Upper lobe of right lung (tissue), 1 donor: ENCODE measurements around the gene SELENOF. TPM values are rescaled to one million over a fixed set of nuclear protein-coding genes. Genes with fewer than 3 reads are reported as not detected.

ENCODE experiments used
- ATAC-seq: fragments of 200-7000 bp; cut with Tn5 transposase; one replicate; pipeline ENCODE4 v1.9.1; 2020; ENCODE audit warnings: mild to moderate bottlenecking, moderate library complexity
- DNase-seq: peaks from one replicate; pipeline ENCODE4 v3.0.0-alpha.2; 2020
- H3K27ac ChIP-seq: fragments of 200-600 bp; one replicate; pipeline ENCODE4 v1.8.0; 2022
- H3K27me3 ChIP-seq: fragments of 200-600 bp; one replicate; pipeline ENCODE4 v1.8.0; 2022; ENCODE audit warnings: mild to moderate bottlenecking
- H3K36me3 ChIP-seq: fragments of 200-600 bp; one replicate; pipeline ENCODE4 v1.8.0; 2022
- H3K4me1 ChIP-seq: fragments of 200-600 bp; one replicate; pipeline ENCODE4 v1.8.0; 2022
- H3K4me3 ChIP-seq: fragments of 200-600 bp; one replicate; pipeline ENCODE4 v1.8.0; 2022; ENCODE audit warnings: mild to moderate bottlenecking
- H3K9me3 ChIP-seq: fragments of 200-600 bp; one replicate; pipeline ENCODE4 v1.8.0; 2022
- CTCF ChIP-seq: fragments of 200-600 bp; IDR thresholded peaks from one replicate; pipeline ENCODE4 v1.8.0; 2022; ENCODE audit warnings: antibody characterized with exemption
- intact Hi-C: fragments of 100-400 bp; cut with DNase I; formaldehyde crosslinking; loops from one replicate; pipeline ENCODE4 v1.11.0; 2022
- total RNA-seq: library from RNA; stranded (reverse); fragmentation: NEBNext Ultra II Directional; extraction: Animal tissue kit (Norgen Biotek cat#: 25700); gene quantifications from one replicate; pipeline ENCODE4 v1.2.1, GENCODE V29; 2021
- donor health status: DM: no; HTN: yes; CAD: no; lungs with severe emphysema.

SELENOF gene
- total RNA-seq, 1 donor from 2014 or later, result 197 TPM

- DNase-seq, result no peak
- intact Hi-C loops, result no loop called here
Measured at GRCh38 chr1:86942042-86942441, 28.1 kb upstream of the SELENOF start.

GRCh38 chr1:86940599-86940998 lies 26.7 kb upstream of the SELENOF start:
- Histone ChIP-seq H3K27me3 (no peaks in the 10 kb centered on the region), H3K27ac (no peak overlapping the region), H3K9me3 (no peaks in the 10 kb centered on the region), H3K4me3 (no peak overlapping the region), H3K36me3 (no peaks in the 10 kb centered on the region), H3K4me1 (peaks cover 5% of the 10 kb centered on the region)
- no peak for TF ChIP-seq CTCF
- DNase-seq (no peak), ATAC-seq (no peak)
- intact Hi-C loops, result no loop called here

More at GRCh38 chr1:86942042-86942441, 28.1 kb upstream of the SELENOF start:
- Histone ChIP-seq H3K36me3 (no peaks in the 10 kb centered on the region), H3K9me3 (no peaks in the 10 kb centered on the region), H3K4me1 (peaks cover 5% of the 10 kb centered on the region), H3K27ac (no peak overlapping the region), H3K4me3 (no peak overlapping the region), H3K27me3 (no peaks in the 10 kb centered on the region)
- TF ChIP-seq CTCF, result no peak
- no peak for ATAC-seq

- intact Hi-C loops, result no loop called here
- ATAC-seq (no peak), DNase-seq (no peak)
- Histone ChIP-seq H3K4me3 (no peak overlapping the region), H3K9me3 (no peaks in the 10 kb centered on the region), H3K4me1 (peaks cover 5% of the 10 kb centered on the region), H3K36me3 (no peaks in the 10 kb centered on the region), H3K27me3 (no peaks in the 10 kb centered on the region), H3K27ac (no peak overlapping the region)
- no peak for TF ChIP-seq CTCF
Measured at GRCh38 chr1:86939406-86939805, 25.5 kb upstream of the SELENOF start.

GRCh38 chr1:86938855-86939254 lies 24.9 kb upstream of the SELENOF start:
- no peak for ATAC-seq
- Histone ChIP-seq H3K4me3 (no peak overlapping the region), H3K9me3 (no peaks in the 10 kb centered on the region)

GRCh38 chr1:86938450-86938849 lies 24.5 kb upstream of the SELENOF start:
- no peak for TF ChIP-seq CTCF
- Histone ChIP-seq H3K27ac (no peak overlapping the region), H3K27me3 (no peaks in the 10 kb centered on the region), H3K36me3 (no peaks in the 10 kb centered on the region), H3K9me3 (no peaks in the 10 kb centered on the region), H3K4me1 (peaks cover 5% of the 10 kb centered on the region), H3K4me3 (no peak overlapping the region)
- DNase-seq, result no peak
- intact Hi-C loops, result no loop called here
- ATAC-seq, result no peak

More at GRCh38 chr1:86938855-86939254, 24.9 kb upstream of the SELENOF start:
- no peak for TF ChIP-seq CTCF
- H3K4me1 ChIP-seq, result peaks cover 5% of the 10 kb centered on the region
- no peaks in the 10 kb centered on the region for H3K27me3 ChIP-seq
- no peak for DNase-seq
- H3K27ac ChIP-seq, result no peak overlapping the region
- no peaks in the 10 kb centered on the region for H3K36me3 ChIP-seq
- intact Hi-C loops, result no loop called here
